ENCODE data around the gene SEC61G.

Gene SEC61G

GRCh38 chr7:54764861-54765260 lies 5.8 kb upstream of the SEC61G start:
- no peak overlapping the region for H3K27ac ChIP-seq

GRCh38 chr7:54757711-54758110 lies 1.3 kb downstream of the SEC61G start:
- H3K27ac ChIP-seq: no peak overlapping the region

More at GRCh38 chr7:54764861-54765260, 5.8 kb upstream of the SEC61G start:
- TF ChIP-seq ZFX (IDR thresholded peaks at IDR 0.05; ENCODE audit: borderline replicate concordance) (no peak), CTCF (IDR thresholded peaks at IDR 0.05) (no peak)

GRCh38 chr7:54749200-54749599 lies 9.8 kb downstream of the SEC61G start:
- no peak overlapping the region for H3K27ac ChIP-seq
- TF ChIP-seq ZFX (IDR thresholded peaks at IDR 0.05; ENCODE audit: borderline replicate concordance) (no peak), CTCF (IDR thresholded peaks at IDR 0.05) (no peak)

More at GRCh38 chr7:54757711-54758110, 1.3 kb downstream of the SEC61G start:
- no peak for TF ChIP-seq ZFX (IDR thresholded peaks at IDR 0.05; ENCODE audit: borderline replicate concordance)
- TF ChIP-seq CTCF (IDR thresholded peaks at IDR 0.05): no peak

- TF ChIP-seq ZFX (IDR thresholded peaks at IDR 0.05; ENCODE audit: borderline replicate concordance) (no peak), CTCF (IDR thresholded peaks at IDR 0.05) (no peak)
- no peak overlapping the region for H3K27ac ChIP-seq
These were observed 11.8 kb downstream of the SEC61G start for GRCh38 chr7:54747234-54747633.

- no peak overlapping the region for H3K27ac ChIP-seq
- no peak for TF ChIP-seq ZFX (IDR thresholded peaks at IDR 0.05; ENCODE audit: borderline replicate concordance)
These were observed 15.4 kb downstream of the SEC61G start for GRCh38 chr7:54743580-54743979.

- no peak for TF ChIP-seq ZFX (IDR thresholded peaks at IDR 0.05; ENCODE audit: borderline replicate concordance)
- no peak for TF ChIP-seq CTCF (IDR thresholded peaks at IDR 0.05)
- no peak overlapping the region for H3K27ac ChIP-seq
These were observed 20.3 kb downstream of the SEC61G start for GRCh38 chr7:54738737-54739136.

- no peak for TF ChIP-seq CTCF (IDR thresholded peaks at IDR 0.05)
- no peak for TF ChIP-seq ZFX (IDR thresholded peaks at IDR 0.05; ENCODE audit: borderline replicate concordance)
- no peak overlapping the region for H3K27ac ChIP-seq
These were observed 29.9 kb downstream of the SEC61G start for GRCh38 chr7:54729107-54729506.

- TF ChIP-seq CTCF (IDR thresholded peaks at IDR 0.05) (no peak), ZFX (IDR thresholded peaks at IDR 0.05; ENCODE audit: borderline replicate concordance) (no peak)
- no peak overlapping the region for H3K27ac ChIP-seq
These were observed 30.6 kb downstream of the SEC61G start for GRCh38 chr7:54728411-54728810.
